Fibroblast of mammary gland (primary cell): ENCODE measurements around the gene NAPSA.

Experiments
- DNase-seq: peaks from one replicate; pipeline ENCODE4 v3.0.0-alpha.2; 2010; ENCODE audit warnings: low read depth
- H3K4me3 ChIP-seq: 2 replicates; pipeline ENCODE4 v1.5.1; 2011; ENCODE audit warnings: low read depth, mild to moderate bottlenecking, low read length, moderate library complexity; ENCODE audit not compliant: control insufficient read depth
- TF ChIP-seq, protein P1 (sequence below): conservative IDR thresholded peaks from 2 replicates; pipeline ENCODE4 v1.5.1; 2011; ENCODE audit warnings: low read depth, low read length, inconsistent platforms; ENCODE audit not compliant: control insufficient read depth, insufficient read depth

The NAPSA gene

DNA sequence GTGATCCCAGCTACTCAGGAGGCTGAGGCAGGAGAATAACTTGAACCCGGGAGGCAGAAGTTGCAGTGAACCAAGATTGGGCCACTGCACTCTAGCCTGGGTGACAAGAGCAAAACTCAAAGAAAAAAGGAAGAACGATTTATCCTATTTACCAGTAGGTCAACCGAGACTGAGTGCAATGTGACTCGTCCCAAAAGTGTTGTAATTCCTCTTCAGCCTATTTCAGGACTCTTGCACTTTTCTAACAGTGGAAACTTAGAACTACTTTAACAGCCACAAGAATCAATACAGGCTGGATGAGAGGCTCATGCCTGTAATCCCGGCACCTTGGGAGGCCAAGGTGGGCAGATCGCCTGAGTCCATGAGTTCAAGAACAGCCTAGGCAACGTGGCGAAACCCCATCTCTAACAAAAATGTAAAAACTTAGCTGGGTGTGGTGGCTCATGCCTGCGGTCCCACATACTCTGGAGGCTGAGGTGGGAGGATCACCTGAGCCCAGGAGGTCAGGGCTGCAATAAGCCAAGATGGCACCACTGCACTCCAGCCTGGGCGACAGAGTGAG lies 6.6 kb upstream of the NAPSA start:
- TF ChIP-seq, protein P1, sequence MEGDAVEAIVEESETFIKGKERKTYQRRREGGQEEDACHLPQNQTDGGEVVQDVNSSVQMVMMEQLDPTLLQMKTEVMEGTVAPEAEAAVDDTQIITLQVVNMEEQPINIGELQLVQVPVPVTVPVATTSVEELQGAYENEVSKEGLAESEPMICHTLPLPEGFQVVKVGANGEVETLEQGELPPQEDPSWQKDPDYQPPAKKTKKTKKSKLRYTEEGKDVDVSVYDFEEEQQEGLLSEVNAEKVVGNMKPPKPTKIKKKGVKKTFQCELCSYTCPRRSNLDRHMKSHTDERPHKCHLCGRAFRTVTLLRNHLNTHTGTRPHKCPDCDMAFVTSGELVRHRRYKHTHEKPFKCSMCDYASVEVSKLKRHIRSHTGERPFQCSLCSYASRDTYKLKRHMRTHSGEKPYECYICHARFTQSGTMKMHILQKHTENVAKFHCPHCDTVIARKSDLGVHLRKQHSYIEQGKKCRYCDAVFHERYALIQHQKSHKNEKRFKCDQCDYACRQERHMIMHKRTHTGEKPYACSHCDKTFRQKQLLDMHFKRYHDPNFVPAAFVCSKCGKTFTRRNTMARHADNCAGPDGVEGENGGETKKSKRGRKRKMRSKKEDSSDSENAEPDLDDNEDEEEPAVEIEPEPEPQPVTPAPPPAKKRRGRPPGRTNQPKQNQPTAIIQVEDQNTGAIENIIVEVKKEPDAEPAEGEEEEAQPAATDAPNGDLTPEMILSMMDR, result no peak
- H3K4me3 ChIP-seq, result no peak overlapping the region
- DNase-seq, result peak; percentile 23

- TF ChIP-seq, protein P1, result peak; percentile 75
- peak overlapping the region; percentile 81 for H3K4me3 ChIP-seq
- peak; percentile 88 for DNase-seq
Observed at GRCh38 chr19:50368649-50369570, 3.5 kb upstream of the NAPSA start.

GRCh38 chr19:50362656-50363424 lies 2.6 kb downstream of the NAPSA start:
- TF ChIP-seq, protein P1, result no peak
- no peak overlapping the region for H3K4me3 ChIP-seq
- DNase-seq, result no peak

- no peak for DNase-seq
- TF ChIP-seq, protein P1, result no peak
- no peak overlapping the region for H3K4me3 ChIP-seq
Observed at GRCh38 chr19:50362030-50362412, 3.4 kb downstream of the NAPSA start.

GRCh38 chr19:50361290-50362029 lies 4.0 kb downstream of the NAPSA start:
- DNase-seq, result peak; percentile 9
- TF ChIP-seq, protein P1, result no peak
- no peak overlapping the region for H3K4me3 ChIP-seq

DNA sequence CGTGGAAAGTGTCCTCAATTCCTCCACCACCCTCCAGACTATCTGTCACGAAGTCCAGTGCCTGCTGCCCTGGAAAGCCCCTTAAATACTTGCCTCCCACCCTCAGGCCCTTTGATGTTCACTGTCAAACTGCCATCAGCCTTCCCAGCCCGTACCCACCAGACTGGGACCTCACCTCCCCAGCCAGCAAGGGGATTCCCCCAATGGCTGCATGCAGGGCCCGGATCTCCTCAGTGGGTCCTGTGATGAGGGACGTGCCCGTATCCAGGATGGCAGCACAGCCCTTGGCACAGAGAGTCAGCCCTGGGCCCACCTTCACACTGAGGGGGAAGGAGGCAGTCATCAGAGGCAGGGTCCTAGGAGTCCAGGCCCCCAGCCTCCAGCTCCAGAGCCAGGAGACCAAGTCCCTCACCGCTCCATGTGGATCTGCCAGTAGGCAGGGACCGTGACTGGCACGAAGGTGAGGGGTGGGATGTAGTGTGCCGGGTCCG lies 6.1 kb downstream of the NAPSA start:
- TF ChIP-seq, protein P1, result no peak

More for the DNA sequence above, 6.1 kb downstream of the NAPSA start:
- DNase-seq, result no peak
- no peak overlapping the region for H3K4me3 ChIP-seq
